ENCODE measurements around the gene SRCAP. TPM values are rescaled to one million over a fixed set of nuclear protein-coding genes. Genes with fewer than 3 reads are reported as not detected.

The SRCAP gene
- total and polyA plus RNA-seq, 7 donors = 2.4 to 39.1 (median 14.3) TPM

- H3K4me3 ChIP-seq = no peak overlapping the region
- H3K4me1 ChIP-seq = no peaks in the 10 kb centered on the region
- DNase-seq = no peak
- peak overlapping the region in 1 of 4 donors; percentile 16 for H3K27ac ChIP-seq
- intact Hi-C loops (cut with DNase I) = no loop called here
- TF ChIP-seq EP300 (IDR thresholded peaks at IDR 0.05) (no peak), POLR2AphosphoS5 (IDR thresholded peaks at IDR 0.05) (peak in 1 of 4 donors; percentile 8), CTCF (IDR thresholded peaks at IDR 0.05) (no peak), POLR2A (IDR thresholded peaks at IDR 0.05) (no peak)
- 27 to 77% methylated on average over 3 of the region's 3 CpGs for WGBS, 2 donors
- H3K27me3 ChIP-seq = no peaks in the 10 kb centered on the region
- H3K36me3 ChIP-seq = peaks cover 41 to 91% (median 66%) of the 10 kb centered on the region in 4 donors
- no peaks in the 10 kb centered on the region for H3K9me3 ChIP-seq
Measured at GRCh38 chr16:30725418-30725792, 26.4 kb downstream of the SRCAP start.

GRCh38 chr16:30728321-30728720 is 29.4 kb downstream of the SRCAP start:
- H3K4me1 ChIP-seq = no peaks in the 10 kb centered on the region
- H3K27ac ChIP-seq = no peak overlapping the region
- DNase-seq = peak; percentile 39
- WGBS, 2 donors = 90 to 94% methylated on average over 6 of the region's 6 CpGs
- no peaks in the 10 kb centered on the region for H3K9me3 ChIP-seq
- no peaks in the 10 kb centered on the region for H3K27me3 ChIP-seq
- H3K4me3 ChIP-seq = no peak overlapping the region
- no peak for TF ChIP-seq EP300 (IDR thresholded peaks at IDR 0.05)
- TF ChIP-seq POLR2AphosphoS5 (IDR thresholded peaks at IDR 0.05) = no peak
- no peak for TF ChIP-seq CTCF (IDR thresholded peaks at IDR 0.05)
- intact Hi-C loops (cut with DNase I) = no loop called here
- peaks cover 39 to 91% (median 63%) of the 10 kb centered on the region in 4 donors for H3K36me3 ChIP-seq

- WGBS, 2 donors = 33 to 73% methylated on average over 17 of the region's 17 CpGs
- TF ChIP-seq POLR2A (IDR thresholded peaks at IDR 0.05) (no peak), EP300 (IDR thresholded peaks at IDR 0.05) (no peak), CTCF (IDR thresholded peaks at IDR 0.05) (no peak), POLR2AphosphoS5 (IDR thresholded peaks at IDR 0.05) (no peak)
- peak; percentile 67 for DNase-seq
- H3K4me3 ChIP-seq = no peak overlapping the region
- no peaks in the 10 kb centered on the region for H3K9me3 ChIP-seq
- peaks cover 39 to 91% (median 63%) of the 10 kb centered on the region in 4 donors for H3K36me3 ChIP-seq
- no peaks in the 10 kb centered on the region for H3K27me3 ChIP-seq
- intact Hi-C loops (cut with DNase I) = no loop called here
- no peaks in the 10 kb centered on the region for H3K4me1 ChIP-seq
- H3K27ac ChIP-seq = no peak overlapping the region
Measured at GRCh38 chr16:30728899-30729672, 30.1 kb downstream of the SRCAP start.

- H3K27me3 ChIP-seq = no peaks in the 10 kb centered on the region
- intact Hi-C loops (cut with DNase I) = no loop called here
- 89 to 95% methylated on average over 3 of the region's 3 CpGs for WGBS, 2 donors
- H3K4me1 ChIP-seq = no peaks in the 10 kb centered on the region
- H3K9me3 ChIP-seq = no peaks in the 10 kb centered on the region
- peaks cover 47 to 88% (median 69%) of the 10 kb centered on the region in 4 donors for H3K36me3 ChIP-seq
- H3K27ac ChIP-seq = no peak overlapping the region
- no peak overlapping the region for H3K4me3 ChIP-seq
- no peak for DNase-seq
- TF ChIP-seq POLR2AphosphoS5 (IDR thresholded peaks at IDR 0.05) (no peak), CTCF (IDR thresholded peaks at IDR 0.05) (no peak), POLR2A (IDR thresholded peaks at IDR 0.05) (no peak), EP300 (IDR thresholded peaks at IDR 0.05) (no peak)
Measured at GRCh38 chr16:30731411-30731810, 32.4 kb downstream of the SRCAP start.

Measured in sigmoid colon (tissue), 7 donors.